GM23338 (cell line): Measurements from ENCODE around the gene CACNB2. TPM values are rescaled to one million over a fixed set of nuclear protein-coding genes. Genes with fewer than 3 reads are reported as not detected.

Experiments
- ATAC-seq: fragments of 200-7000 bp; cut with Tn5 transposase; 3 replicates; pipeline ENCODE4 v1.9.1; 2020
- DNase-seq: peaks from one replicate; pipeline ENCODE4 v3.0.0-alpha.2; 2015; ENCODE audit warnings: low spot score
- H2AFZ ChIP-seq: fragments of 200-600 bp; sonication (generic); 2 replicates; pipeline ENCODE4 v1.8.0; 2016; ENCODE audit warnings: antibody characterized with exemption, mild to moderate bottlenecking, moderate library complexity
- H3F3A ChIP-seq: fragments of 200-600 bp; sonication (generic); replicated peaks from 2 replicates; pipeline ENCODE4 v1.8.0; 2017; ENCODE audit warnings: antibody characterized with exemption, mixed run types, low read depth
- H3K27ac ChIP-seq: fragments of 200-600 bp; sonication (generic); 2 replicates; pipeline ENCODE4 v1.6.1; 2016; ENCODE audit warnings: low read depth
- H3K27me3 ChIP-seq: fragments of 200-600 bp; sonication (generic); 2 replicates; pipeline ENCODE4 v1.8.0; 2016; ENCODE audit warnings: mild to moderate bottlenecking, mixed run types, moderate library complexity; ENCODE audit not compliant: insufficient read depth
- H3K36me3 ChIP-seq: fragments of 200-600 bp; sonication (generic); 2 replicates; pipeline ENCODE4 v1.8.0; 2016; ENCODE audit warnings: mild to moderate bottlenecking; ENCODE audit not compliant: insufficient read depth
- H3K4me1 ChIP-seq: fragments of 200-600 bp; sonication (generic); 2 replicates; pipeline ENCODE4 v1.8.0; 2016; ENCODE audit warnings: mild to moderate bottlenecking, moderate library complexity; ENCODE audit not compliant: insufficient read depth
- H3K4me2 ChIP-seq: fragments of 200-600 bp; sonication (generic); 2 replicates; pipeline ENCODE4 v1.7.1; 2017; ENCODE audit warnings: mixed run types
- H3K4me3 ChIP-seq: fragments of 200-600 bp; sonication (generic); 2 replicates; pipeline ENCODE4 v1.6.1; 2016; ENCODE audit warnings: mixed run types
- H3K79me2 ChIP-seq: fragments of 200-600 bp; sonication (generic); replicated peaks from 2 replicates; pipeline ENCODE4 v1.8.0; 2017; ENCODE audit warnings: mild to moderate bottlenecking; ENCODE audit not compliant: insufficient read depth
- H3K9me2 ChIP-seq: fragments of 200-600 bp; sonication (generic); 2 replicates; pipeline ENCODE4 v1.8.0; 2017; ENCODE audit not compliant: insufficient read depth
- H4K20me1 ChIP-seq: fragments of 200-600 bp; sonication (generic); replicated peaks from 2 replicates; pipeline ENCODE4 v1.8.0; 2017; ENCODE audit warnings: mild to moderate bottlenecking; ENCODE audit not compliant: insufficient read depth
- H3K27ac Mint-ChIP-seq: 2 replicates; pipeline ENCODE4 v1.8.0; 2020; ENCODE audit warnings: inconsistent platforms, mild to moderate bottlenecking, moderate library complexity, mixed read lengths
- H3K27me3 Mint-ChIP-seq: 3 replicates; pipeline ENCODE4 v1.8.0; 2022; ENCODE audit warnings: low read depth, mild to moderate bottlenecking, moderate library complexity, mixed read lengths, inconsistent platforms; ENCODE audit not compliant: insufficient read depth, poor library complexity
- H3K36me3 Mint-ChIP-seq: 3 replicates; pipeline ENCODE4 v1.8.0; 2021; ENCODE audit warnings: low read depth, mild to moderate bottlenecking, inconsistent platforms, moderate library complexity, mixed read lengths
- H3K4me1 Mint-ChIP-seq: 3 replicates; pipeline ENCODE4 v1.8.0; 2020; ENCODE audit warnings: mild to moderate bottlenecking, inconsistent platforms, mixed read lengths
- H3K4me3 Mint-ChIP-seq: 3 replicates; pipeline ENCODE4 v1.8.0; 2021; ENCODE audit warnings: moderate library complexity, mild to moderate bottlenecking, inconsistent platforms, mixed read lengths
- H3K9me3 Mint-ChIP-seq: 3 replicates; pipeline ENCODE4 v1.8.0; 2020; ENCODE audit warnings: moderate library complexity, mild to moderate bottlenecking, inconsistent platforms, mixed read lengths
- EZH2 ChIP-seq: fragments of 200-600 bp; sonication (generic); IDR thresholded peaks from one replicate; pipeline ENCODE4 v1.8.0; 2017; ENCODE audit warnings: antibody characterized with exemption, mild to moderate bottlenecking, low read depth; ENCODE audit not compliant: unreplicated experiment
- POLR2AphosphoS5 ChIP-seq: IDR thresholded peaks from 2 replicates; pipeline ENCODE4 v1.6.1; 2016; ENCODE audit warnings: antibody characterized with exemption, low read depth
- STAT1 ChIP-seq: IDR thresholded peaks from one replicate; pipeline ENCODE4 v1.6.1; 2016; ENCODE audit warnings: antibody characterized with exemption; ENCODE audit not compliant: unreplicated experiment
- ZNF114 ChIP-seq: fragments of 250-450 bp; sonication (Bioruptor Pico); IDR thresholded peaks from 2 replicates; pipeline ENCODE4 v1.5.0; 2020; ENCODE audit warnings: mild to moderate bottlenecking, moderate library complexity
- ZNF331 ChIP-seq: fragments of 250-450 bp; sonication (Bioruptor Pico); IDR thresholded peaks from 2 replicates; pipeline ENCODE4 v1.5.0; 2020; ENCODE audit warnings: low read depth, mild to moderate bottlenecking, moderate library complexity
- polyA plus RNA-seq: library from polyadenylated mRNA; unstranded; fragments of >200 nt; fragmentation: Nextera tagmentation; extraction: Ambion mirVana; gene quantifications from 2 replicates; pipeline ENCODE4 v1.2.1, GENCODE V29; 2016
- total RNA-seq: library from RNA; depleted of rRNA; stranded (reverse); fragments of >200 nt; shearing (Covaris generic); gene quantifications from 2 replicates; pipeline ENCODE4 v1.2.3, GENCODE V29; 2014
- TF ChIP-seq, protein P1 (sequence below): IDR thresholded peaks from one replicate; pipeline ENCODE4 v1.6.1; 2018; ENCODE audit warnings: antibody characterized with exemption; ENCODE audit not compliant: unreplicated experiment
- TF ChIP-seq, protein P2 (sequence below), 2 experiments: fragments of 200-600 bp in 1 of 2; sonication (generic) in 1 of 2; conservative IDR thresholded peaks; 2 replicates each; pipeline versions ENCODE4 v1.5.1 to v1.6.1; 2016 to 2017; ENCODE audit warnings: antibody characterized with exemption in 2 of 2, low read depth in 2 of 2, mild to moderate bottlenecking in 2 of 2, moderate library complexity in 1 of 2

CACNB2 gene
- total and polyA plus RNA-seq, 2 experiments from 2014 or later: 5.0 to 5.9 TPM

DNA sequence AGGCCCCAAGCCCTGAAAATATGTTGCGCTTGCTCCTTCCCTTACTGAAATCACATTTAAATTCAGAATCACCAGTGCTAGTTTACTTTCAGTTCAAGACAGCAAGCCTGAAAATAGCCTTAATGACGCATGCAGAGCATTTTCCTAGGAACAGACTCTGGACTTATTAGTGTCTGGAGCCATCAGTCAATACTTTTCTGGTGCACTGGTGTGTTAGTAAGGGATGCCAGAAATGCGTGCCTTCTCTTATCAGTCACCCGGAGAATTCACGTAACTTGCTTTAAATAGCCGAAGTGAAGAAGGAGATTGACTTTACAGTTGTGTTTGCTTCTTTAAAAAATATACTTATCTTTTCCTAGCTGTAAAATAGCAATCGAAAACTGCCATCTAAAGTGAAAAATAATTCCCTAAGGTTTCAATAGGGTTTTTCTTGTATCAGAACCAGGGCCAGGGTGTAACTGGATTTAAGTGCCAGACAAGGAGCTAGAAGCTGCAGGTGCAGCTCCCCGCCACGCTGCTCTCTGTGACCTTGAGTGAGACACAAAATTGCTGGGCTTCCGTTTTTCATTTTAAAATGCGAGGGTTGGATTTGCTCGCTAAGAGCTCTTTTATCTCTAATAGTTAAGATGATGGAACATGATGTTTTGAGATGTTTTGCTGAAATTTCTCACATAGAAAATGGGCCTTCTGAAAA lies 333.3 kb downstream of the CACNB2 start:
- no peak for ATAC-seq
- no peaks in the 10 kb centered on the region for H3K36me3 Mint-ChIP-seq
- H3K27ac Mint-ChIP-seq: no peak overlapping the region
- H3K4me3 Mint-ChIP-seq: no peak overlapping the region
- H3K27me3 Mint-ChIP-seq: peaks cover 2% of the 10 kb centered on the region
- Histone ChIP-seq H3K4me2 (no peak overlapping the region), H3F3A (no peaks in the 10 kb centered on the region), H3K27me3 (no peaks in the 10 kb centered on the region), H3K4me3 (no peak overlapping the region), H3K36me3 (no peaks in the 10 kb centered on the region), H3K4me1 (peaks cover 10% of the 10 kb centered on the region), H2AFZ (no peak overlapping the region), H3K9me2 (peaks cover 11% of the 10 kb centered on the region), H4K20me1 (no peaks in the 10 kb centered on the region), H3K79me2 (no peaks in the 10 kb centered on the region), H3K27ac (no peak overlapping the region)
- H3K4me1 Mint-ChIP-seq: peaks cover 22% of the 10 kb centered on the region
- TF ChIP-seq POLR2AphosphoS5 (no peak), EZH2 (no peak), ZNF114 (CRISPR knock-in tag) (no peak)
- DNase-seq: no peak
- H3K9me3 Mint-ChIP-seq: no peaks in the 10 kb centered on the region

DNA sequence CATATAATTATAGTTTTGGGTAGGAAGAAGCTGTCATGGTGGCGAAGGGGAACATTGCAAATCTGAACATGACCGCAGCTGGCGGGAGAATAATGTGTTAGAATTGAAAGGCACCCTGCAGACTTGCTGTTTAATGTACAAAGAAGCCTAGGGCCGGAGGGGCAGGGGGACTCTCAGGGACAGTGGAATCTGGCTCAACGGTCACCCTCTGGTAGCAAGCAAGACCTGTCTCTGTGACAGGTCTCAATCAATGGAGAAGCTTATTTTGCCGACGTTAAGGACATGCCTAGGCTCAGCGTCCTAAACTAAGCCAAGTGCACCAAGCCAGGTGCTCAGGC lies 333.9 kb downstream of the CACNB2 start:
- Histone ChIP-seq H3F3A (no peaks in the 10 kb centered on the region), H3K27me3 (no peaks in the 10 kb centered on the region), H2AFZ (no peak overlapping the region), H3K9me2 (peaks cover 11% of the 10 kb centered on the region), H3K4me2 (no peak overlapping the region), H3K4me3 (no peak overlapping the region), H3K4me1 (peaks cover 12% of the 10 kb centered on the region), H3K79me2 (no peaks in the 10 kb centered on the region), H3K27ac (no peak overlapping the region), H3K36me3 (no peaks in the 10 kb centered on the region), H4K20me1 (no peaks in the 10 kb centered on the region)
- Mint-ChIP-seq H3K36me3 (no peaks in the 10 kb centered on the region), H3K27ac (no peak overlapping the region), H3K9me3 (no peaks in the 10 kb centered on the region), H3K27me3 (no peaks in the 10 kb centered on the region), H3K4me1 (peaks cover 24% of the 10 kb centered on the region), H3K4me3 (no peak overlapping the region)
- DNase-seq: no peak
- TF ChIP-seq POLR2AphosphoS5: no peak
- no peak for TF ChIP-seq EZH2
- no peak for TF ChIP-seq STAT1
- no peak for ATAC-seq

DNA sequence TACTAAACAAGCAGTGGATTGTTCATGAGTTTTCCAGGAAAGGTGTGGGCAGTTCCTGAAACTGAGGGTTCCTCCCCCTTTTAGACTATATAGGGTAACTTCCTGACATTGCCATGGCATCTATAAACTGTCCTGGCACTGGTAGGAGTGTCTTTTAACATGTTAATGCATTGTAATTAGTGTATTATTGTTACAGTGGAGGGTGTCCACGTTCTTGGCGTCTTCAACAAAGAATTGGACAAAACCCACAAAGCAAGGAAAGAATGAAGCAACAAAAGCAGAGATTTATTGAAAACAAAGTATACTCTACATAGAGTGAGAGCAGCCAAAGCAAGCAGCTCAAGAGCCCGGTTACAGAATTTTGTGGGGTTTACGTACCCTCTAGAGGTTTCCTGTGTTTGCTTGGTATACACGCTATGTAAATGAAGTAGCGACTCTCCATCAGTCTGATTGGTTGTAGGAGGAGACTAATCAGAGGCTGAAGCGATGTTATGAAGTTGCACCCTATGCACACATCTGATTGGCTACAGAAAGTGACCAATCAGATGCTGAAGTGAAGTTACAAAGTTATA lies 335.9 kb downstream of the CACNB2 start:
- H3F3A ChIP-seq: no peaks in the 10 kb centered on the region
- no peaks in the 10 kb centered on the region for H4K20me1 ChIP-seq
- H2AFZ ChIP-seq: no peak overlapping the region
- no peaks in the 10 kb centered on the region for H3K79me2 ChIP-seq
- no peaks in the 10 kb centered on the region for H3K9me3 Mint-ChIP-seq
- no peak overlapping the region for H3K27ac ChIP-seq
- no peaks in the 10 kb centered on the region for H3K36me3 Mint-ChIP-seq
- H3K9me2 ChIP-seq: peaks cover 11% of the 10 kb centered on the region; the same call in 1 of the 2 replicates
- ATAC-seq (no peak), DNase-seq (no peak)
- H3K36me3 ChIP-seq: no peaks in the 10 kb centered on the region
- H3K27me3 ChIP-seq: no peaks in the 10 kb centered on the region
- H3K4me3 Mint-ChIP-seq: no peak overlapping the region
- H3K27ac Mint-ChIP-seq: no peak overlapping the region
- H3K4me3 ChIP-seq: no peak overlapping the region
- H3K4me1 Mint-ChIP-seq: peaks cover 24% of the 10 kb centered on the region
- no peaks in the 10 kb centered on the region for H3K27me3 Mint-ChIP-seq
- H3K4me1 ChIP-seq: peaks cover 12% of the 10 kb centered on the region
- no peak overlapping the region for H3K4me2 ChIP-seq
- TF ChIP-seq, protein P1, sequence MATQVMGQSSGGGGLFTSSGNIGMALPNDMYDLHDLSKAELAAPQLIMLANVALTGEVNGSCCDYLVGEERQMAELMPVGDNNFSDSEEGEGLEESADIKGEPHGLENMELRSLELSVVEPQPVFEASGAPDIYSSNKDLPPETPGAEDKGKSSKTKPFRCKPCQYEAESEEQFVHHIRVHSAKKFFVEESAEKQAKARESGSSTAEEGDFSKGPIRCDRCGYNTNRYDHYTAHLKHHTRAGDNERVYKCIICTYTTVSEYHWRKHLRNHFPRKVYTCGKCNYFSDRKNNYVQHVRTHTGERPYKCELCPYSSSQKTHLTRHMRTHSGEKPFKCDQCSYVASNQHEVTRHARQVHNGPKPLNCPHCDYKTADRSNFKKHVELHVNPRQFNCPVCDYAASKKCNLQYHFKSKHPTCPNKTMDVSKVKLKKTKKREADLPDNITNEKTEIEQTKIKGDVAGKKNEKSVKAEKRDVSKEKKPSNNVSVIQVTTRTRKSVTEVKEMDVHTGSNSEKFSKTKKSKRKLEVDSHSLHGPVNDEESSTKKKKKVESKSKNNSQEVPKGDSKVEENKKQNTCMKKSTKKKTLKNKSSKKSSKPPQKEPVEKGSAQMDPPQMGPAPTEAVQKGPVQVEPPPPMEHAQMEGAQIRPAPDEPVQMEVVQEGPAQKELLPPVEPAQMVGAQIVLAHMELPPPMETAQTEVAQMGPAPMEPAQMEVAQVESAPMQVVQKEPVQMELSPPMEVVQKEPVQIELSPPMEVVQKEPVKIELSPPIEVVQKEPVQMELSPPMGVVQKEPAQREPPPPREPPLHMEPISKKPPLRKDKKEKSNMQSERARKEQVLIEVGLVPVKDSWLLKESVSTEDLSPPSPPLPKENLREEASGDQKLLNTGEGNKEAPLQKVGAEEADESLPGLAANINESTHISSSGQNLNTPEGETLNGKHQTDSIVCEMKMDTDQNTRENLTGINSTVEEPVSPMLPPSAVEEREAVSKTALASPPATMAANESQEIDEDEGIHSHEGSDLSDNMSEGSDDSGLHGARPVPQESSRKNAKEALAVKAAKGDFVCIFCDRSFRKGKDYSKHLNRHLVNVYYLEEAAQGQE: no peak
- TF ChIP-seq EZH2 (no peak), ZNF331 (CRISPR knock-in tag) (no peak)
- TF ChIP-seq, protein P2, sequence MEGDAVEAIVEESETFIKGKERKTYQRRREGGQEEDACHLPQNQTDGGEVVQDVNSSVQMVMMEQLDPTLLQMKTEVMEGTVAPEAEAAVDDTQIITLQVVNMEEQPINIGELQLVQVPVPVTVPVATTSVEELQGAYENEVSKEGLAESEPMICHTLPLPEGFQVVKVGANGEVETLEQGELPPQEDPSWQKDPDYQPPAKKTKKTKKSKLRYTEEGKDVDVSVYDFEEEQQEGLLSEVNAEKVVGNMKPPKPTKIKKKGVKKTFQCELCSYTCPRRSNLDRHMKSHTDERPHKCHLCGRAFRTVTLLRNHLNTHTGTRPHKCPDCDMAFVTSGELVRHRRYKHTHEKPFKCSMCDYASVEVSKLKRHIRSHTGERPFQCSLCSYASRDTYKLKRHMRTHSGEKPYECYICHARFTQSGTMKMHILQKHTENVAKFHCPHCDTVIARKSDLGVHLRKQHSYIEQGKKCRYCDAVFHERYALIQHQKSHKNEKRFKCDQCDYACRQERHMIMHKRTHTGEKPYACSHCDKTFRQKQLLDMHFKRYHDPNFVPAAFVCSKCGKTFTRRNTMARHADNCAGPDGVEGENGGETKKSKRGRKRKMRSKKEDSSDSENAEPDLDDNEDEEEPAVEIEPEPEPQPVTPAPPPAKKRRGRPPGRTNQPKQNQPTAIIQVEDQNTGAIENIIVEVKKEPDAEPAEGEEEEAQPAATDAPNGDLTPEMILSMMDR (conservative IDR thresholded peaks at IDR 0.05; ENCODE audit: low read depth in 2 of 2): no peak
